Vagina (tissue), 2 donors: ENCODE measurements around the gene USP43.

Source experiments
- CTCF ChIP-seq, 3 experiments: fragments of 450-650 bp in 2 of 3; fragments of 200-600 bp in 1 of 3; sonication (generic) in 1 of 3; IDR thresholded peaks; one replicate each; pipeline ENCODE4 v1.5.1; 2017 to 2019; ENCODE audit warnings: antibody characterized with exemption in 3 of 3, mild to moderate bottlenecking in 2 of 3, moderate library complexity in 2 of 3
- POLR2A ChIP-seq, 2 donors: fragments of 450-650 bp; IDR thresholded peaks; one replicate each; pipeline ENCODE4 v1.6.1; 2017; ENCODE audit warnings: antibody characterized with exemption in 2 of 2, mild to moderate bottlenecking in 2 of 2, moderate library complexity in 2 of 2
- POLR2AphosphoS5 ChIP-seq, 2 donors: sonication (generic); formaldehyde crosslinking; IDR thresholded peaks; one replicate each; pipeline ENCODE4 v1.9.0; 2017; ENCODE audit warnings: antibody characterized with exemption in 2 of 2, mild to moderate bottlenecking in 2 of 2, low read depth in 1 of 2; ENCODE audit not compliant: insufficient read depth in 1 of 2

- TF ChIP-seq CTCF (IDR thresholded peaks at IDR 0.05) (no peak), POLR2AphosphoS5 (IDR thresholded peaks at IDR 0.05; ENCODE audit: insufficient read depth in 1 of 2, low read depth in 1 of 2) (no peak), POLR2A (IDR thresholded peaks at IDR 0.05) (no peak)
Measured at GRCh38 chr17:9671559-9671958, 26.2 kb downstream of the USP43 start.
